Stomach (tissue), 9 donors: Measurements from ENCODE around the gene PGC. TPM values are rescaled to one million over a fixed set of nuclear protein-coding genes. Genes with fewer than 3 reads are reported as not detected.

Experiments used
- DNase-seq, 2 donors: peaks; one replicate each; pipeline versions ENCODE4 v3.0.0 to v3.0.0-alpha.2; 2013 to 2019
- H3K27ac ChIP-seq, 5 donors: fragments of 200-600 bp in 4 of 5; sonication (generic) in 4 of 5; one replicate each; pipeline ENCODE4 v1.5.1; 2013 to 2019; ENCODE audit warnings: mild to moderate bottlenecking in 1 of 5, moderate library complexity in 1 of 5
- H3K27me3 ChIP-seq, 3 donors: fragments of 200-600 bp; sonication (generic); one replicate each; pipeline ENCODE4 v1.5.1; 2017 to 2019; ENCODE audit warnings: mixed run types in 1 of 3
- H3K36me3 ChIP-seq, 4 donors: fragments of 200-600 bp; sonication (generic); 1 replicate in 3 of 4; 2 replicates in 1 of 4; pipeline ENCODE4 v1.5.1; 2016 to 2019
- H3K4me1 ChIP-seq, 4 donors: fragments of 200-600 bp; sonication (generic); one replicate each; pipeline ENCODE4 v1.5.1; 2016 to 2019
- H3K4me3 ChIP-seq, 4 donors: fragments of 200-600 bp; sonication (generic) in 3 of 4; one replicate each; pipeline ENCODE4 v1.5.1; 2016 to 2019; ENCODE audit warnings: mild to moderate bottlenecking in 1 of 4
- H3K9me3 ChIP-seq, 4 donors: fragments of 200-600 bp; sonication (generic); one replicate each; pipeline ENCODE4 v1.5.1; 2016 to 2019
- CTCF ChIP-seq, 7 experiments: fragments of 450-650 bp in 4 of 7; fragments of 200-600 bp in 3 of 7; sonication (generic) in 3 of 7; IDR thresholded peaks; one replicate each; pipeline ENCODE4 v1.5.1; 2016 to 2019; ENCODE audit warnings: antibody characterized with exemption in 7 of 7, control low read depth in 2 of 7, mild to moderate bottlenecking in 1 of 7
- EP300 ChIP-seq: sonication (generic); formaldehyde crosslinking; IDR thresholded peaks from one replicate; pipeline ENCODE4 v1.6.1; 2017; ENCODE audit warnings: antibody characterized with exemption
- POLR2A ChIP-seq, 4 donors: fragments of 450-650 bp; IDR thresholded peaks; one replicate each; pipeline ENCODE4 v1.6.1; 2016; ENCODE audit warnings: antibody characterized with exemption in 4 of 4, control low read depth in 2 of 4, mild to moderate bottlenecking in 1 of 4, moderate library complexity in 1 of 4
- POLR2AphosphoS5 ChIP-seq, 3 donors: sonication (generic); formaldehyde crosslinking; IDR thresholded peaks; one replicate each; pipeline ENCODE4 v1.6.1; 2016; ENCODE audit warnings: antibody characterized with exemption in 3 of 3
- WGBS, 5 donors: extraction: QIAGEN DNeasy Blood & Tissue Kit in 3 of 5; methylation state at CpG; one replicate each; pipeline versions ENCODE4 v1.1.5 to v1.1.7; 2013 to 2018; 5-methylcytosine and 5-hydroxymethylcytosine counted together
- intact Hi-C: fragments of 100-400 bp; cut with DNase I; formaldehyde crosslinking; loops from one replicate; pipeline ENCODE4 v1.15.1; 2023; ENCODE audit warnings: low total_unique reads
- polyA plus RNA-seq, 3 donors: library from polyadenylated mRNA; stranded (reverse); fragments of 200-250 nt; gene quantifications; one replicate each; pipeline ENCODE4 v1.2.3, GENCODE V29; 2013
- total RNA-seq, 5 donors: library from RNA; depleted of rRNA; stranded (reverse); fragments of >200 nt; gene quantifications; one replicate each; pipeline versions ENCODE4 v1.1.0 to v1.2.3, GENCODE V29; 2014 to 2016
- donor health status: healthy with polysubstance abuse.
- donor health status: Bipolar disorder and iron deficiency.
- donor health status: healthy.

PGC gene
- total and polyA plus RNA-seq, 8 donors = 101 to 48,206 (median 8,210) TPM

DNA sequence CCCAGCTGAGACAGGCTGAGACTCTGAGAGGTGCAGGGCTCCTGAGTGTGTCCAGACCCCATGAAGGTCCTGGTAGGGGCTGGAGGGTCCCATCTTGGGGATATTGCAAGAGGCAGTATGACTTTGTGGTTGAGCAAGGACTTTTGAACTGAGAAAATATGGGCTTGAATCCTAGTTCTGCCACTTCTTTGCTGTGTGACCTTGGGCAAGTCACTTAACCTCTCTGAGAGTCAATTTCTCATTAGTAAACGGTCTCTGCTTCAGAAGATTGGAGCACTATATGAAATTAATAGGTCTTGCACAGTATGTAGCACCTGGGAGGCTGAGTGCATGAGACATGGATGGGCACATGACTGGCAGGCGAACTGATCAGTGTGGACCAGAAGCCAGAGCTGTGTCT, 54.5 kb downstream of the PGC start:
- Histone ChIP-seq H3K27me3 (no peaks in the 10 kb centered on the region), H3K9me3 (no peaks in the 10 kb centered on the region), H3K4me3 (no peak overlapping the region), H3K27ac (no peak overlapping the region), H3K4me1 (peaks cover 8 to 35% (median 32%) of the 10 kb centered on the region in 4 donors), H3K36me3 (peaks cover 16 to 36% (median 34%) of the 10 kb centered on the region in 4 donors)
- TF ChIP-seq EP300 (no peak), POLR2AphosphoS5 (IDR thresholded peaks at IDR 0.05) (no peak), CTCF (IDR thresholded peaks at IDR 0.05) (no peak)
- no peak for DNase-seq
- intact Hi-C loops = no loop called here
- WGBS, 5 donors = 84 to 95% (median 92%) methylated on average over 2 of the region's 2 CpGs

DNA sequence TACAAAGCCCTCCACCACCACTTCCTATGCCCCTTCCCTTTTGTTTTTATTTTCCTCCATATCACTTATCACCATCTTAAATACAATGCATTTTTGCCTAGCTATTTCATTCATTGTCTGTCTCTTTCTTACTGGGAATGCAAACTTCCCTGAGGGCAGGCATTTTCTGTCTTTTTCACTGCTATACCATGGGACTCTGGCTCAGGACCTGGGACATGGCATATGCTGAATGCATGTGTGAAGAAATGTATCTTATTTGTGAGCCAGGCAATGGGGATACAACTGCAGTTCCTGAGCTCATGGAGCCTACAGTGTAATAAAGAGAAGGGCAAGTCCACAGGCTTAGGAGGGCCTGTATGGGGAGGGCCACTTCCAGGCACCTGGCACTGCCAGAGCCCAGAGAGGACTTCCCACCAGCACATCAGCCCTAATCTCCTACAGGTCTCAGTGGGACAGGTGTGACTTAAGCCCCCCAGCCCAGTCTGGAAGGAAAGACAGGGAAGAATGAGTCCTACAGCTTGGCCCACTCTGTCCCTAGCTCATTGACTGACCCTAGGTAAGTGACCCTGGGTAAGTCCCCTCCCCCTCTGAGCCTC, 55.0 kb downstream of the PGC start:
- H3K9me3 ChIP-seq = no peaks in the 10 kb centered on the region
- peaks cover 8 to 41% (median 36%) of the 10 kb centered on the region in 4 donors for H3K4me1 ChIP-seq
- intact Hi-C loops = no loop called here
- H3K4me3 ChIP-seq = no peak overlapping the region
- TF ChIP-seq EP300 (no peak), POLR2A (IDR thresholded peaks at IDR 0.05) (no peak), POLR2AphosphoS5 (IDR thresholded peaks at IDR 0.05) (no peak), CTCF (IDR thresholded peaks at IDR 0.05) (no peak)
- peaks cover 17 to 42% (median 39%) of the 10 kb centered on the region in 4 donors for H3K36me3 ChIP-seq
- H3K27ac ChIP-seq = no peak overlapping the region
- H3K27me3 ChIP-seq = no peaks in the 10 kb centered on the region
- no peak for DNase-seq

GRCh38 chr6:41691426-41692079, 55.6 kb downstream of the PGC start:
- intact Hi-C loops = no loop called here
- no peak overlapping the region for H3K4me3 ChIP-seq
- peaks cover 17 to 48% (median 46%) of the 10 kb centered on the region in 4 donors for H3K36me3 ChIP-seq
- 82 to 92% (median 87%) methylated on average over 8 of the region's 8 CpGs for WGBS, 5 donors
- DNase-seq = no peak
- H3K27me3 ChIP-seq = no peaks in the 10 kb centered on the region
- no peak overlapping the region for H3K27ac ChIP-seq
- no peaks in the 10 kb centered on the region for H3K9me3 ChIP-seq
- no peak for TF ChIP-seq CTCF (IDR thresholded peaks at IDR 0.05)
- no peak for TF ChIP-seq POLR2AphosphoS5 (IDR thresholded peaks at IDR 0.05)
- no peak for TF ChIP-seq POLR2A (IDR thresholded peaks at IDR 0.05)
- TF ChIP-seq EP300 = no peak
- peaks cover 8 to 43% (median 36%) of the 10 kb centered on the region in 4 donors for H3K4me1 ChIP-seq

- no peak for DNase-seq
- intact Hi-C loops = no loop called here
- H3K27ac ChIP-seq = no peak overlapping the region
- TF ChIP-seq EP300 (no peak), POLR2AphosphoS5 (IDR thresholded peaks at IDR 0.05) (no peak), POLR2A (IDR thresholded peaks at IDR 0.05) (no peak), CTCF (IDR thresholded peaks at IDR 0.05) (no peak)
- peaks cover 19 to 54% (median 54%) of the 10 kb centered on the region in 4 donors for H3K36me3 ChIP-seq
- peaks cover 8 to 43% (median 36%) of the 10 kb centered on the region in 4 donors for H3K4me1 ChIP-seq
- H3K9me3 ChIP-seq = no peaks in the 10 kb centered on the region
- H3K27me3 ChIP-seq = no peaks in the 10 kb centered on the region
- 94 to 98% (median 97%) methylated on average over 21 to 25 of the region's 25 CpGs for WGBS, 5 donors
- H3K4me3 ChIP-seq = no peak overlapping the region
Observed at GRCh38 chr6:41690541-41691330, 56.5 kb downstream of the PGC start.
